ENCODE results near the gene TMED8. TPM values are rescaled to one million over a fixed set of nuclear protein-coding genes. Genes with fewer than 3 reads are reported as not detected.

The TMED8 gene
- total RNA-seq, 1 experiment from 2014 or later = 21.2 TPM

DNA sequence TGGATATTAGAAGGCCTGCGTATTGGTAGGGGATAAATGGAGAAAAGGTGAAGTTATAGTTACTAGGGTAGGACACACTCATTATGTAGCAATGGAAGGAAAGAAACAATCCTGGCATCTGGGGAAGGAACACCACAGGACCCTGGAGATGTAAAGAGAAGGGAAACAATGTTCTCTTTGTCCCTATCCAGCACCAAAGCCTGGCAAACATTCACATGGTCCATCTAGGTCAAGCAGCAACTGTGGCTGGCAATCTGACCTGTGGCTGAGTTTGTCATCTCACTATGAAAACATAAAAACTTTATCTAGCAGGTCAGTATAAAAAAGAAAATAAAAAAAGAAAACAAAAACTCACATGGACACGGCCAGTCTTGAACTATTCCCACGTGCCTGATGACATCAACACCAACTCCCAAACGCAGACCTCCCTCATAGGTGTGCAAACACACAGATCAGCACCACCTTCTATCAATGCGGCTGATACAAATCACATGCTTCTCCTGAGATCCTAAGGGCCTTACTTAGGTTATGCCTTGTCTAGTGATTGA, 58.8 kb downstream of the TMED8 start:
- no TSS peak for BruUV-seq (replicated peaks)
- ATAC-seq (no peak), DNase-seq (ENCODE audit: low read depth, low spot score) (no peak)
- Histone ChIP-seq H3K9me3 (ENCODE audit: control insufficient read depth in 1 of 2, insufficient read depth in 1 of 2, low read depth in 1 of 2, low read length in 2 of 2) (no peaks in the 10 kb centered on the region), H3K27me3 (ENCODE audit: insufficient read depth, low read length) (no peaks in the 10 kb centered on the region), H3K27ac (ENCODE audit: low read depth, low read length) (no peak overlapping the region), H3K4me2 (ENCODE audit: low read length) (no peak overlapping the region), H3K79me2 (ENCODE audit: insufficient read depth, low read length) (peaks cover 24% of the 10 kb centered on the region), H3K4me3 (replicated peaks in 1 of 2; ENCODE audit: low read depth in 1 of 2, low read length in 2 of 2) (no peak overlapping the region), H4K20me1 (ENCODE audit: insufficient read depth) (no peaks in the 10 kb centered on the region), H3K36me3 (ENCODE audit: control insufficient read depth in 1 of 2, insufficient read depth in 2 of 2, low read length in 2 of 2) (no peaks in the 10 kb centered on the region), H3K9me2 (ENCODE audit: insufficient read depth) (no peaks in the 10 kb centered on the region), H2AFZ (ENCODE audit: low read depth, low read length, poor library complexity, severe bottlenecking) (no peak overlapping the region), H3K4me1 (ENCODE audit: control insufficient read depth in 1 of 2, insufficient read depth in 2 of 2, low read length in 2 of 2) (peaks cover 8 to 25% of the 10 kb centered on the region in 2 experiments; a peak in 3 of 4 replicates), H3K9ac (ENCODE audit: low read length) (no peak overlapping the region)
- ChIA-PET RAD21 (ENCODE audit: low non-redundant PET in 1 of 2, low total read pairs in 2 of 2, uncharacterized antibody in 2 of 2, unreplicated experiment in 2 of 2) (no interaction called here), POLR2A (no interaction called here), CTCF (no interaction called here)
- no peak for TF ChIP-seq SP1 (IDR thresholded peaks at IDR 0.05; ENCODE audit: low read depth)
- TF ChIP-seq ELF1 (IDR thresholded peaks at IDR 0.05; ENCODE audit: borderline replicate concordance, low read depth) = no peak
- TF ChIP-seq CTCF (IDR thresholded peaks at IDR 0.05 in 2 of 3, conservative IDR thresholded peaks at IDR 0.05 in 1 of 3; ENCODE audit: borderline replicate concordance in 1 of 3, insufficient read depth in 1 of 3, low read depth in 2 of 3, low read length in 2 of 3) = no peak
- no peak for TF ChIP-seq CBX3 (IDR thresholded peaks at IDR 0.05; ENCODE audit: low read depth)
- TF ChIP-seq TCF7L2 (IDR thresholded peaks at IDR 0.05; ENCODE audit: borderline replicate concordance, extremely low read depth, insufficient read depth, insufficient read length) = no peak
- TF ChIP-seq JUND (IDR thresholded peaks at IDR 0.05) = no peak
- no peak for TF ChIP-seq ATF3 (IDR thresholded peaks at IDR 0.05)
- TF ChIP-seq SIN3A (IDR thresholded peaks at IDR 0.05; ENCODE audit: low read depth) = no peak
- TF ChIP-seq SRF (IDR thresholded peaks at IDR 0.05; ENCODE audit: low read depth) = no peak
- intact Hi-C loops (cut with micrococcal nuclease) = no loop called here

All from HCT116 (cell line).